HG02623 (cell line): ENCODE measurements around the gene SUSD3.
A peak's percentile ranks its signal among the peaks of the same experiment; 100 is the strongest.
"Not testable (repeated sequence)": the region's sequence is repeated elsewhere in the genome, so short reads cannot be mapped to it uniquely, and the experiment has no call there.

ENCODE experiments used
- ATAC-seq: cut with Tn5 transposase; IDR thresholded peaks from one replicate; pipeline ENCODE4 v1.9.1; 2021; ENCODE audit warnings: moderate library complexity; ENCODE audit not compliant: unreplicated experiment

SUSD3 gene

GRCh38 chr9:93108291-93109041 lies 50.0 kb downstream of the SUSD3 start:
- ATAC-seq: no peak

DNA sequence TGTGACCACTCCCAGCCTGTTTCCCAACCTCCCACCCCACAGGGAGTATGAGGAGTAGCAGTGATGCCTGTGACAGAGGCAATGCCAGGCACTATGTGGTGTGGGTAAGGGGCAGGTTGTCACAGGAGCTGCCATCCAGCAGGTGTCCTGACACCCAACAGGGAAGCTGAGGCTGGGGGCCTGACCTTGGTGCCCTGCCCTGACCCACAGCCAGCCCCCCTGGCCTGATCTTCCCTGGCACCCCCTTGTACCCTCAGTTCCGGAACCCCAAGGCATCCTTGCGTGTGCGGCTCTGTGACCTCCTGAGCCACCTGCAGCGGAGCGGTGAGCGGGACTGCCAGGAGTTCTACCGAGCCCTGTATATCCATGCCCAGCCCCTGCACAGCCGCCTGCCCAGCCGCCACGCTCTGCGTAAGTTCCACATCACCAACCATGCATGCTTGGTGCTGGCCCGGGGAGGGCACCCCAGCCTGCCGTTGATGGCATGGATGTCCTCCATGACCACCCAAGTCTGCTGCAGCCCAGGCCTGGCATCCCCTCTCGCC lies 51.9 kb downstream of the SUSD3 start:
- no peak for ATAC-seq

- no peak for ATAC-seq
Observed at GRCh38 chr9:93111001-93111370, 52.5 kb downstream of the SUSD3 start.

DNA sequence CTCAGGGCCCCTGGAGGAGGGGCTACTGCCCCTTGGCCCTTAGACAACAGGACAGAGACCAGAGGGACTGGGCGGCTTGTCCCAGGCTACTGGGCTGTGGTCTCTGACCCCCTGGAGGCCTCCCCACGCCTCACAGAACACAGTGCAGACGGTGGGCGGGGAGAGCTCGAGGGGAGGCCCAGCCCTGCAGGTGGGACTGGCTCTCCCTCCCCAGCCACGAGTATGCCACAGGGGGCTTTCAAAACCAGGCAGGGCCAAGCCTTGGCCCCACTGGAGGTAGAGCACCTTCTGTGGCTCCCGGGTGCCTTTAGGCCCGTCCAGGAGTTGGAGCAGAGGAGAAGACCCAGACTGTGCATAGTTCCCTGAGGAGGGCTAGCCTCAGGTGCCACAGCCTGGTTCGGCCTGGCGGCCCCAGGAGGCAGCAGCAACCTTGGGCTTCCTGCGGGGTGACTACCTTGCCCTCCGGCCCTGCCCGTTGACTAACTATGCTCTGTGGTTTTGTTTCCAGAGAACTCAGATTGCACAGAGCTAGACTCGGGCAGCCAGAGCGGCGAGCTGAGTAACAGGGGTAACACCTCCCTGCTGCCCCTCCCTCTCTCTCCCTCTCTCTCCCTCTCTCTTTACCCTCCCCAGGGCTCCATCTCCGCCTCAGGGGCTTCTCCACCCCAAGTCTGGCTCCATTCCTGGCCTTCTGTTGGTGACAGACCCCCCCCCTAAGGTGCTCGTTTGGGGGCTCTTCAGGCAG lies 53.0 kb downstream of the SUSD3 start:
- no peak for ATAC-seq

DNA sequence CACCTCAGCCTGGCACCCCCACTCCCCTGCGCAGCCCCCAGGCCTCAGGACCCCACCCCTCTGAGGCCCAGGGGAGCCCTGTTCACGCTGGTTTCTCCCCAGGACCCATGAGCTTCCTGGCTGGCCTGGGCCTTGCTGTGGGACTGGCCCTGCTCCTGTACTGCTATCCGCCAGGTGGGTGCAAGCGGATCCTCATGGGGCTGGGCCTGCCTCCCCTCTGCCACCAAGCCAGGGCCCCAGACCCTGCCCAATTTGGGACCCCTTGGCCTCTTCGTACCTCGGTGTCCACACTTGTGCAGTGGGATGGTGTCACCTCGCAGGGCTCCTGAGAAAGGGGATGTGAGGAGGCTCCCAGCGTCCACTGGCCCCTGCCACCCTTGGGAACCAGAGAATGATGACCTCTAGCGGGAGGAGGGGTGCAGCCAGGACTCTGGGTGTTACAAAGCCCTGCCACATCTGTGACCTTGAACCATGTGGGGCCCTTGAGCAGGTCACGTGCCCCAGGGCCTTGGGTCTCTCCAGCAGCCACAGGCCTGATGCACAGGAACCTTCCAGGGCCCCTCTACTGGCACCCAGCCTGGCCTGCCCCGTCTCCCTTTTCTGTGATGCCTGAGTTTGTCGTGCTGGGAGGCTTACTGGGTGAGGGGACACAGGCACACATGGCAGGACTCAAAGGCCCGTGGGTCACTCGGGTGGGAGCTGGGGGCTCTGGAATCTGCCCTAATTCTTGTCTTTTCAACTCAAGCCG lies 53.8 kb downstream of the SUSD3 start:
- ATAC-seq: no peak

- no peak for ATAC-seq
Observed at GRCh38 chr9:93112864-93113389, 54.4 kb downstream of the SUSD3 start.

GRCh38 chr9:93114169-93114983 lies 55.9 kb downstream of the SUSD3 start:
- no peak for ATAC-seq

- ATAC-seq: no peak
Observed at GRCh38 chr9:93114984-93115335, 56.5 kb downstream of the SUSD3 start.

DNA sequence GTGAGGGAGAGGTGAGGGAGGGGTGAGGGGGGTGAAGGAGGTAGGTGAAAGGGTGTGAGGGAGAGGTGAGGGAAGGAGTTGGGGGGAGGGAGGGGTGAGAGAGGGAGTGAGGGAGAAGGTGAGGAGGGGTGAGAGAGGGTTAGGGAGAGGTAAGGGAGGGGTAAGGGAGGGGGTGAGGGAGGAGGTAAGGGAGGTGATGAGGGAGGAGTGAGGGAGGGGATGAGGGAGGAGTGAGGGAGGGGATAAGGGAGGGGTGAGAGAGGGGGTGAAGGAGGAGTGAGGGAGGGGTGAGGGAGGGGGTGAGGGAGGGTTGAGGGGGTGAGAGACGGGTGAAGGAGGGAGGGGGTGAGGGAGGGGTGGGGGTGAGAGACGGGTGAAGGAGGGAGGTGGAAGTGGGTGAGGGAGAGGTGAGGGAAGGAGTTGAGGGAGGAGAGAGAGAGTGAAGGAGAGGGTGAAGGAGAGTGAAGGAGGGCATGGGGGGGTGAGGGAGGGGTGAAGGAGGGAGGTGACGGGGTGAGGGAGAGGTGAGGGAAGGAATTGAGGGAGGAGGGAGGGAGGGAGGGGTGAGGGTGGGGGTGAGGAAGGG lies 57.1 kb downstream of the SUSD3 start:
- no peak for ATAC-seq

DNA sequence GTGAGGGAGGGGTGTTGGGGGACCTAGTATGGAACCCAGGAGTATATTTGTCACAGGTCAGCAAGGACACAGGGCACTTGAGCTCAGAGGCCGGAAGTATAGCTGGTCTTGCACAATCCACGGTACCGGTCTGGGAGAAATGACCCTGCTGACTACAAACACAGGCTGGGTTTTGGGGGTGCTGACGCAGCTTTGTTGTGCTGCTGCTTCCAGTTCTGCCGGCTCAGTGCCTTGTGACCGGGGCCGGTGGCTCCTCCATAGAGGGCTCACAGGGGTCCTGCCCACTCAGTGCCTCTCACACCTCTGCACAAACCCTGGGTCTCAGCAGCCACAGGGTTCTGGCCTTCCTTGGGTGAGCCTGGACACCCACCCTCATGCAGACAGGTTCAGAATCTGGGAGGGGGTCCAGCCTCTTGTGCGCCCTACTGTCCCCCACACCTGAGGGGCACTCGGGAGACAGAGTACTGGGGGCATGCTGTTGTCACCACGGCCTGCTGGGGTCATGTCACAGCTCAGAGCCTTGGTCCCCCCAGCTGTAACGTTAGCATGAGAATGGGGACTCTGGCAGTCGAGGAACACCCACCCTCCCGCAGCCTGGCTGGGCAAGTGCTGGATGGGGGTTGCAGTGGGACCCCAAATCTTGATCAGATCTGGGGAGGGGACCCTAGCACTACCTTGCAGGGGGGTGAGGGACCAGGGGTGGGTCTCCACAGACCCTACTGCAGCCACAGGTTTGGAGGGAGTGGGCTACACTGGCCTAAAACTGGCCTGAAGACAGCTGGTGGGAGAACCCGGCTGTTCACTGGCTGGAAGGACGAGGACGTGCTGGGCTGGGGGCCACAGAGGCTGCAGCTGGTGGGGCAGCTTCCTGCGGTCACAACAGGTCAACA lies 57.8 kb downstream of the SUSD3 start:
- no peak for ATAC-seq

DNA sequence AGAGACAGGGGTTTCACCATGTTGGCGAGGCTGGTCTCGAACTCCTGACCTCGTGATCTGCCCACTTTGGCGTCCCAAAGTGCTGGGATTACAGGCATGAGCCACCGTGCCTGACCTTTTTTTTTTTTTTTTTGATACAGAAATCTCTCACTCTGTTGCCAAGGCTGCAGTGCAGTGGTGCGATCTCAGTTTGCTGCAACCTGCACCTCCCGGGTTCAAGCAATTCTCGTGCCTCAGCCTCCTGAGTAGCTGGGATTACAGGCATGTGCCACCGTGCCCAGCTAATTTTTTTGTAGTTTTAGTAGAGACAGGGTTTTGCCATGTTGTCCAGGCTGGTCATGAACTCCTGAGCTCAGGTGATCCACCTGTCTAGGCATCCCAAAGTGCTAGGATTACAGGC lies 59.0 kb downstream of the SUSD3 start:
- not testable (repeated sequence) for ATAC-seq

GRCh38 chr9:93117924-93118862 lies 59.7 kb downstream of the SUSD3 start:
- ATAC-seq: no peak

GRCh38 chr9:93118863-93119702 lies 60.6 kb downstream of the SUSD3 start:
- no peak for ATAC-seq

DNA sequence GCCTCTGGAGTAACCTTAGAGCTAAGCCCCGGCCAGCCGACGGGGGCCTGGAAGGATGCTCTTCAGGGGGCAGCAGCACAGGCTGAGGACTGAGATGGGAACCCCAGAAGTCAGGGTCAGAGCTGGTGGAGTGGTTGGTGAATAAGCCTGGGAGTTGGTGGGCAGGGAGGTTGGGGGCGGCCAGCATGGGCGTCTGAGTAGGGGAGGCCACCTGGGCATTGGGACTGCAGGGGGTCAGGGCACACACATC lies 61.1 kb downstream of the SUSD3 start:
- ATAC-seq: no peak

- peak; percentile 85 for ATAC-seq
Observed at GRCh38 chr9:93119953-93120845, 61.7 kb downstream of the SUSD3 start.

DNA sequence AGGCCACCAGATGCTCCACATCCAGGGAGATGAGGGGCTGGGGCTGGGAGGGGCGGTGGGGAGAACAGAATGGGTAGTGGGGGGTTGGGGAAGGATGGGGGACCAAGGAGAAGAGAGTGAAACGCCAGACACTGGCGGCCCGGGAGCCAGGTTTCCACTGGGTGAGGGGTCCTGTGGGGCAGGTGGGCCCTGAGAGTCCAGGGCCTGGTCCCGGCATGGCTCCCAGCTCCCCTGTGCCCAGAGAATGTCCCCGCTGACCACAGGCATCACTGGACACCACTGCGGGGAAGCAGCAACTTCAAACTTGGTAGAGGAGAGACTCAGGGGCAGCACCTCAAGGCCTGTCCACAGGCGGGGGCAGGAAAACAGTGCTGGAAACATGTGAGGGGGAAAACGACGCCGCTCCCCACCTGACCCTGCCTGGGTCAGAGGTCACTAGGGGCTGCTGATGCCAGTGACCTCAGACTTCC lies 62.4 kb downstream of the SUSD3 start:
- no peak for ATAC-seq
